DMS114 treated with DMSO at 0.1 percent for 48 hours (cell line): ENCODE results near the gene CHRND.
"Not testable (repeated sequence)": the region's sequence is repeated elsewhere in the genome, so short reads cannot be mapped to it uniquely, and the experiment has no call there.

Experiments
- DNase-seq: peaks from one replicate; lab custom pipeline; 2025; ENCODE audit not compliant: unreplicated experiment; lab: John Stamatoyannopoulos, UW

Gene CHRND

GRCh38 chr2:232570481-232570880 is 44.5 kb downstream of the CHRND start:
- DNase-seq = not testable (repeated sequence)

DNA sequence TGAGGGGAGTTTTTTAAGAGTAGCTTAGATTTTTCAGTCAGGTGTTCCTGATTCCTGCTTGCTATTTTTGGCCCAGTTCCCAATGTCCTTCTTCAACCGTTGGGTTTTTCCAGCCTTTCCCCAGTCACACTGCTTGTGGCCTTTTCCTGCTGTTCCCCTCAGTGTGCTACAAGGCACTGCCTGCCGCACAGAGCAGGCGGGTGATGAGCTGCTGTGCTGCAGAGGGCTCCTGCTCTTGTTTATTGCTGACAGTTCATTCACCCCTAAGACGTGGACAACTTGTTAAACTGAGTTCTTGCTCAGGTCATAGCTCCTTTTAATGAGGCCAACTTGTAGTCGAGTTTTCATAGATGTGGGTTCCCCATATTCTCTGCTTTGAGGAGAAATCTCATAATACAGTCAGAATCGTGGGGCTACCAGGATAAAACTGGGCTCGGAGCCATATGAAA is 45.1 kb downstream of the CHRND start:
- no peak for DNase-seq

DNA sequence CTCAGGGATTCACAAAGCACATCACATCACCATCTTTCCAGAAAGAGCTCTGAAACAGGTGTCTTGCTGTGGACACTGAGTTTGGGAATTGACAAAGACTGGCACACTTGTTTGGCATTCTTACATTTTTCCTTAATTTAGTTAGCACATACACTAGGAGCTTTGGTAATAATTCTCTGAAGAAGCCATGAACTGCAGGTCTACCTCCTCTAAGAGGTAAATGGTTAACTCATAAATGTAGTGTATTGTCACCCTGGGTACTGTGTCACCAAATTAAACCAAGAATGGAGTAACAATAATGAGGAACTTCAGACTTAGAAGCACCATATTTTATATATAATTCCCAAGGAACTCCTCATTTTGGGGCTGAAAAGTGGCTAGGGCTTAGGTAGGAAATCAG is 47.1 kb downstream of the CHRND start:
- no peak for DNase-seq

DNA sequence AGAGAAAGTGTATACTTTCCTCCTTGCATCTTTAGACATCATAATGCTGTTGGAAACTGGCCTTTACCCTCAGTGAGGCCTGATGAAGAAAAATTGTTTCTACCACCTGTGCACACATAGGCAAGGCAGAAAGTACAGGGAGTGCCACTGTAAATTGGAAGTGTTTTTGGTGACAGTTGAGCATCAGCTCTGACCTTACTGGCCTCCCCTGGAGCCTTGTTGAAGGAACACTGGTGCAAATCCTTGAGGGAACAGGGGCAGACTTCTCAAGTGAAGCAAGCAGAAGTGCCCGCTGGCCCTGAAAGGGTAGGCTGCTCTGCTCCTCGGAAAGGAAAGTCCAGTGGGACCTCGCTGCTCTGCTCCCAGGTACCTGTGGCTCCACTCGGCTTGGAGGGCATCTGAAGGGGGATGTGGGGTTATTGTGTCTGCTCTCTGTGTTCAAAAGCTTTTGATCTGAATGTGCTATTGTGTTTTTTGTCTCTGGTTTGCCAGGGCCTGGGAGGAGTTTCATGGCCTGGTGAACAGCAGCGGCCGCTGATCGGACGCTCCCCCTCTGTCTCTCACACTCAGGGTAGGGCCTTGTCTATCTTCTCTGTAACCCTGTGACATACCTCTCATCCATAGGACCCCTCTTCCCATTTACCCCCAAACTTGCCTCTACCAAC is 47.9 kb downstream of the CHRND start:
- no peak for DNase-seq

DNA sequence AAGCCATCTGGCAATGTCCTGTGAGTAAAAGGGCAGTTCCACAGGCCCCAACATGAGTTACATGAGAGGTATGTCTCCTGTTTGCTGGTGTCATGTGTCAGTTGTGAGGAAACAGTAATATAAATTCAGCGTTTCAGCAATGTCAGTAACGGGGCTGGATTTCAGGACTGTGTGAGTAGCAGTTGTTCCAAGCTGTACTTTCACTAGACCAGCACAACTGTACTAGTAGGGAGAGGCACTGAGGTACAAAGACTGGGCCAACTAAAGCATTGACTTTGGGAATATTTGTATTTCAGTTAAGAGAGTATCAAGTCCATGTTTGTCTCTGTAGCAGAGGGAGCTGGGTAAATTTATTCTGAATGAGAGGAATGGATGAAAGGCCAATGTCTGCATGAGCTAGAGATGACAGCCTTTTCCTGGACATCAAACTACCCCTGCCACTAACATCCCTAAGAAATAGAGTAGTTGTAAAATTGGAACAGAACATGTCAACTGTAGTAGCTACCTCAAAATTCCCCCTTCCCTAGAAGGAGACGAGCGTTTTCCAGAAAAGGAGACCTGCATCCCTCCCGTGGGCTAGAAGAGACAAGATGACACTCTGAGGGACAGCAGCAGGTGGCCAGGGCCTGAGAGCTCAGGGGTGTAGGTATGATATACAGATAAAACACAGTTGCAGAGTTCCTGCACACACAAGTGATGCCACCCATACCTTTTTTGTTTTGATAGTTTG is 48.9 kb downstream of the CHRND start:
- DNase-seq = no peak

DNA sequence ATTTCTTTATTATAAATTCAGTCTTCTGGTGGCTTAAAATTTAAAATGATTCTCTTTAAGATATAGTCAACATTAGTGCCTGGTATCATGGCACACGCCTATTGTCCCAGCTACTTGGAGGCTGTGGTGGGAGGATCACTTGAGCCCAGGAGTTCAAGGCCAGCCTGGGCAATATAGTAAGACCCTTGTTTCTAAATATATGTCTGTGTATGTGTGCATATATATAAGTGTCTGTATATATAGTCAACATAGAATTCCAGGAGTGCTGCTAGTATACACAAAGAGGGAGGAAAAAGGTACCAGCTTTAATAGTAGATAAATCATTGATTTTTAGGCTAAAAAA is 49.4 kb downstream of the CHRND start:
- no peak for DNase-seq

GRCh38 chr2:232576995-232577394 is 51.0 kb downstream of the CHRND start:
- no peak for DNase-seq

DNA sequence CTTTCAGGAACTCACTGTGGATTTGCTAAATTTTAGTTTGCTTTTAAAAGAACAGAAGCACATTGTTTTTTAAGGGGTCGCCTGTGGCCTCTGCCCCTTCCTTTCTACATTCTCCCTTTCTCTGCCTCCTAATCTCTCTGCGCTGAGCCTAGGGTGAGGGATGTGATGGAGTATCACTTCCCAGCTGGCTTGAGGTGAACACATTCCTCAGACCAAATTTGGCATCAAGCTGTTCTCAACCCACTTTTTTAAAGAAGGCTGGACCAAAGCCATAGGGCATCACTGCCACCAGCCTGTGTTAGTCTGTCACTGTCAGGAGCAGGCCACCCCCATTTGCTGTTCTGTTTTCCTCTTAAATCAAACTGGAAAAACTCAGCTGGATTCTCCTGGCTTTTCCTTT is 51.9 kb downstream of the CHRND start:
- no peak for DNase-seq

DNA sequence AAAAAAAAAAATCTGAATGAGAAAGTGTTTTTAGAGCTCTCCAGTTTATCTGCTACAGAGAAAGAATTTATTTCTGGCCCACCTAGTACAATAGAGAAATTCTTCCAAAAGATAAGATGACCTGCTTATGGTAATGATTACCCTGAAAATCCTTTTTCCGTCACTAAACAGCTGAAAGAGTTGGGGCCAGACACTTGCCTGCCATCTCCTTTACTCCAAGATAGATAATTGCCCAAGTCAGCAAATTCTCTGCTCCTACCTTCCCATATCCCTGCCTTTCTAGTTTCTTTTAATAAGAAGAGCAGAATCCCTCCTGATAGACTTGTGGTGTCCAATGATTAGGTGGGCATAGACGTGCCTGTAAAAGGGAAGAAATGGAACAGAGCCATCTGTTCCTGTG is 52.7 kb downstream of the CHRND start:
- no peak for DNase-seq

DNA sequence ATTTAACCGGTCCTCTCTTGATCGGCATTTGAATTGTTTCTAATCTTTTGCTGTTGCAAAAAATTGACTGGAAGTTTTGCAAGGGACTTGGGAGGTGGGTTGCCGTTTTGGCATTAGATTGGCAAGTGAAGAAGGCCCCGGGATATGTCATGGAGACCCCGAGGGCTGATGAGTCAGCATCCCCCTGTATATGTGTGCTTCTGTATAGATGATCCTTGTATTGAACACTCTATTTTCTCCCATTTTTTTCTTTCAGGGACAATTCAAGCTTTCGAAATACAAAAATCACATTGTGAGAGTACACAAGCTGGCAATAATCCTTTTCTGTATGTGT is 54.7 kb downstream of the CHRND start:
- DNase-seq = no peak

DNA sequence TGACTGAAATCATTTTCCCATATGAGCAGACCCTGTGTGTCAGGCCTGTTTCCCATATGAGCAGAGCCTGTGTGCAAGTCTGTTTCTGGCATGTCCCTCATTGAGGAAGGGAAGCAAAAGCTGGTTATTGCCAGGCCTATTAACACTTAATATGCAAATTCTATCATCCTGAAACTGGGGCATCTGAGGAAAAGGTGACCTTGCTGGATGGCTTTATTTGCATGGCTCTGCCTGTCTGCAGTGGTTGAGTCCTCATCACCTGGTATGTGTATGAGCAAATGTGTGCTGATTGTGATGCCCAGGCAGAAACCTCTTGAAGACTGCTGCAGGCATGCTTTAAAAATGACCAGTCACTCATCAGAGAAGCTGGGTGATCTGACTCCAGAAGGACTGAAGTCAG is 55.8 kb downstream of the CHRND start:
- no peak for DNase-seq

- no peak for DNase-seq
These were observed 58.3 kb downstream of the CHRND start for GRCh38 chr2:232584238-232584637.
